ENCODE measurements around the gene CRACDL. TPM values are rescaled to one million over a fixed set of nuclear protein-coding genes. Genes with fewer than 3 reads are reported as not detected.

The CRACDL gene
- total RNA-seq, 1 donor from 2014 or later, result 17.8 TPM

GRCh38 chr2:98747888-98748287 lies 188.1 kb downstream of the CRACDL start:
- Histone ChIP-seq H3K27me3 (ENCODE audit: low read depth) (no peaks in the 10 kb centered on the region), H3K27ac (no peak overlapping the region), H3K36me3 (no peaks in the 10 kb centered on the region), H3K9me3 (no peaks in the 10 kb centered on the region), H3K4me1 (peaks cover 14% of the 10 kb centered on the region), H3K4me3 (no peak overlapping the region)
- intact Hi-C loops (cut with DNase I), result no loop called here
- DNase-seq (no peak), ATAC-seq (no peak)
- TF ChIP-seq, protein P1, sequence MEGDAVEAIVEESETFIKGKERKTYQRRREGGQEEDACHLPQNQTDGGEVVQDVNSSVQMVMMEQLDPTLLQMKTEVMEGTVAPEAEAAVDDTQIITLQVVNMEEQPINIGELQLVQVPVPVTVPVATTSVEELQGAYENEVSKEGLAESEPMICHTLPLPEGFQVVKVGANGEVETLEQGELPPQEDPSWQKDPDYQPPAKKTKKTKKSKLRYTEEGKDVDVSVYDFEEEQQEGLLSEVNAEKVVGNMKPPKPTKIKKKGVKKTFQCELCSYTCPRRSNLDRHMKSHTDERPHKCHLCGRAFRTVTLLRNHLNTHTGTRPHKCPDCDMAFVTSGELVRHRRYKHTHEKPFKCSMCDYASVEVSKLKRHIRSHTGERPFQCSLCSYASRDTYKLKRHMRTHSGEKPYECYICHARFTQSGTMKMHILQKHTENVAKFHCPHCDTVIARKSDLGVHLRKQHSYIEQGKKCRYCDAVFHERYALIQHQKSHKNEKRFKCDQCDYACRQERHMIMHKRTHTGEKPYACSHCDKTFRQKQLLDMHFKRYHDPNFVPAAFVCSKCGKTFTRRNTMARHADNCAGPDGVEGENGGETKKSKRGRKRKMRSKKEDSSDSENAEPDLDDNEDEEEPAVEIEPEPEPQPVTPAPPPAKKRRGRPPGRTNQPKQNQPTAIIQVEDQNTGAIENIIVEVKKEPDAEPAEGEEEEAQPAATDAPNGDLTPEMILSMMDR (IDR thresholded peaks at IDR 0.05), result no peak

DNA sequence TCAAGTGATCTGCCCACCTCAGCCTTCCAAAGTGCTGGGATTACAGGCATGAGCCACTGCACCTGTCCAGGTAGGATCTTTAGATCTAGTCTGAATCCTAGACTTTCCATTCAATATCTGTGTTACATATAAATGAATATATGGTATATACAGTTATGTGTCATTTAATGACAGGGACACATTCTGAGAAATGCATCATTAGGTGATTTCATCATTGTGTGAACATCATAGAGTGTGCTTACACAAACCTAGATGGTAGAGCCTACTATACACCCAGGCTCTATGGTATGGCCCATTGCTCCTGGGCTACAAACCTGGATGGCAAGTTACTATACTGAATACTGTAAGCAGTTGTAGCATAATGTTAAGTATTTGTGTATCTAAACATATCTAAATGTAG lies 189.6 kb downstream of the CRACDL start:
- Histone ChIP-seq H3K9me3 (no peaks in the 10 kb centered on the region), H3K4me1 (peaks cover 14% of the 10 kb centered on the region), H3K4me3 (no peak overlapping the region), H3K27ac (no peak overlapping the region), H3K27me3 (ENCODE audit: low read depth) (no peaks in the 10 kb centered on the region), H3K36me3 (no peaks in the 10 kb centered on the region)
- ATAC-seq, result no peak
- TF ChIP-seq, protein P1 (IDR thresholded peaks at IDR 0.05), result no peak
- no peak for DNase-seq
- intact Hi-C loops (cut with DNase I), result no loop called here

DNA sequence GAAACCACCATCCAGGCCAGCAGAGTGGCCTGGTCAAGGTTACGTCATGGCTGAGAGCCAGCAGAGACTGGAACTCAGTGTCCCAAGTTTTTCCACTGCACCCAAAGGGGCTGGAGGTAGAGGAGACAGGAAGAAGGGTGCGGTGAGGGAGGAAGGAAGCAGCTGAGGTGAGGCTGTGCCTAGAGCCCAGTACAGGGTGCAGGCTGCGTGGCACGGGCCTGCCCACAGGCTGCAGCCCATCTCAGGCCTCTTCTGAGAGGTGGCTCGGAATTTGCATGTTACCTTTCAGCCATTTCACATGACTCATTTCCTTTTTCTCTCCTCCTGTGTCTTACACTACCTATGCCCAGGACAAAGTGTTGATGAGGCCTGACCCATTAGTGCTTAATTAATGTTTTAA lies 191.4 kb downstream of the CRACDL start:
- intact Hi-C loops (cut with DNase I), result no loop called here
- H3K27ac ChIP-seq, result no peak overlapping the region
- H3K4me1 ChIP-seq, result peaks cover 12% of the 10 kb centered on the region
- H3K36me3 ChIP-seq, result no peaks in the 10 kb centered on the region
- H3K27me3 ChIP-seq (ENCODE audit: low read depth), result no peaks in the 10 kb centered on the region
- no peaks in the 10 kb centered on the region for H3K9me3 ChIP-seq
- ATAC-seq, result no peak
- no peak for DNase-seq
- no peak overlapping the region for H3K4me3 ChIP-seq
- TF ChIP-seq, protein P1 (IDR thresholded peaks at IDR 0.05), result no peak

Other genes starting within 250 kb of the CRACDL start
- gene MGAT4A, start 205.1 kb downstream of the CRACDL start, total RNA-seq, result 82.0 TPM
- 1.5 TPM for gene C2orf15, start 205.5 kb upstream of the CRACDL start, total RNA-seq
- gene TSGA10, start 218.7 kb upstream of the CRACDL start, total RNA-seq, result 9.9 TPM
- gene LIPT1, start 218.7 kb upstream of the CRACDL start, total RNA-seq, result 6.2 TPM
- gene MITD1, start 244.8 kb upstream of the CRACDL start, total RNA-seq, result 28.1 TPM
- gene MRPL30, start 245.0 kb upstream of the CRACDL start, total RNA-seq, result 19.4 TPM

Measured in lower lobe of right lung (tissue), 2 donors.